Transverse colon (tissue), 4 donors: Measurements from ENCODE around the gene MAGOHB.

Experiments used
- CTCF ChIP-seq, 5 experiments: fragments of 200-600 bp in 3 of 5; fragments of 450-650 bp in 2 of 5; sonication (generic) in 3 of 5; IDR thresholded peaks; 1 replicate in 2 of 5; 2 replicates in 3 of 5; pipeline ENCODE4 v1.5.1; 2016 to 2017; ENCODE audit warnings: antibody characterized with exemption in 5 of 5, inconsistent platforms in 3 of 5, mild to moderate bottlenecking in 2 of 5, moderate library complexity in 1 of 5
- EP300 ChIP-seq: sonication (generic); formaldehyde crosslinking; IDR thresholded peaks from one replicate; pipeline ENCODE4 v1.6.1; 2017; ENCODE audit warnings: antibody characterized with exemption, low read depth
- POLR2AphosphoS5 ChIP-seq, 3 donors: sonication (generic); formaldehyde crosslinking; IDR thresholded peaks; one replicate each; pipeline ENCODE4 v1.6.1; 2016; ENCODE audit warnings: antibody characterized with exemption in 3 of 3

DNA sequence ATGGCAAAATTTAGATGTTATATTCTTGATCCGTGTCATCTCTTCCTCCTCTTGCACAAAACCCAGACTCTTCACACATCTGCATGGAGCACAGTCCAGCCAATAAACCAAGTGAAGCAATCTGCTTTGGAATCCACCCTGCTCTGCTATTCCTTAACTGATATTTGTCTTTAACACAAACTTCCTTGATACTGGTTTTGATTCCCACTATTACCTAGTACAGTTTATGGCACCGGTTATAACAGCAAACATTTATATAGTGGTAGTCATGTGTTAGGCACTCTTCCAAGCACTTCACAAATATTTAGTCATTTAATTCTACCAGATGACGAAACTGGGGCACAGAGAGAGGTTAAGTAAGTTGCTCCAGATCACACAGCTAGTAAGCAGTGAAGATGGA lies 47.9 kb upstream of the MAGOHB start:
- TF ChIP-seq CTCF (IDR thresholded peaks at IDR 0.05) (no peak), EP300 (no peak), POLR2AphosphoS5 (IDR thresholded peaks at IDR 0.05) (peak in 1 of 3 donors; percentile 58)
